RWPE2 (cell line): ENCODE data around the gene RTN4R.

Source experiments
- ATAC-seq: fragments of 200-7000 bp; cut with Tn5 transposase; 3 replicates; pipeline ENCODE4 v1.9.1; 2021; ENCODE audit warnings: low read depth
- DNase-seq: peaks from one replicate; pipeline ENCODE4 v3.0.0-alpha.2; 2020; ENCODE audit warnings: low spot score
- H3K27ac ChIP-seq: fragments of 450-650 bp; 2 replicates; pipeline ENCODE4 v1.5.1; 2017; ENCODE audit warnings: mild to moderate bottlenecking; ENCODE audit not compliant: poor library complexity, severe bottlenecking
- H3K27me3 ChIP-seq: fragments of 250-450 bp; sonication (Bioruptor Pico); 2 replicates; pipeline ENCODE4 v1.5.1; 2021; ENCODE audit warnings: mild to moderate bottlenecking, moderate library complexity; ENCODE audit not compliant: insufficient read depth, poor library complexity, severe bottlenecking
- H3K36me3 ChIP-seq: fragments of 250-450 bp; sonication (Bioruptor Pico); 2 replicates; pipeline ENCODE4 v1.5.1; 2020; ENCODE audit warnings: low read depth, mild to moderate bottlenecking, moderate library complexity
- H3K4me1 ChIP-seq: fragments of 250-450 bp; sonication (Bioruptor Pico); 2 replicates; pipeline ENCODE4 v1.5.1; 2021; ENCODE audit warnings: mild to moderate bottlenecking, moderate library complexity; ENCODE audit not compliant: insufficient read depth, poor library complexity, severe bottlenecking
- H3K4me3 ChIP-seq: fragments of 250-450 bp; sonication (Bioruptor Pico); 2 replicates; pipeline ENCODE4 v1.5.1; 2021; ENCODE audit warnings: mild to moderate bottlenecking, moderate library complexity; ENCODE audit not compliant: severe bottlenecking
- H3K9me3 ChIP-seq: fragments of 250-450 bp; sonication (Bioruptor Pico); 2 replicates; pipeline ENCODE4 v1.5.1; 2021; ENCODE audit warnings: mild to moderate bottlenecking, moderate library complexity; ENCODE audit not compliant: severe bottlenecking
- CTCF ChIP-seq: fragments of 450-650 bp; IDR thresholded peaks from one replicate; pipeline ENCODE4 v1.5.1; 2017; ENCODE audit warnings: mild to moderate bottlenecking, moderate library complexity; ENCODE audit not compliant: poor library complexity, severe bottlenecking

Gene RTN4R

GRCh38 chr22:20245577-20246367 lies 22.3 kb downstream of the RTN4R start:
- TF ChIP-seq CTCF, result no peak
- Histone ChIP-seq H3K4me1 (no peaks in the 10 kb centered on the region), H3K36me3 (peaks cover 9% of the 10 kb centered on the region; the same call in 1 of the 2 replicates), H3K9me3 (no peaks in the 10 kb centered on the region), H3K4me3 (no peak overlapping the region), H3K27ac (no peak overlapping the region), H3K27me3 (no peaks in the 10 kb centered on the region)
- DNase-seq (no peak), ATAC-seq (no peak)

GRCh38 chr22:20244691-20245576 lies 23.2 kb downstream of the RTN4R start:
- TF ChIP-seq CTCF, result no peak
- H3K4me1 ChIP-seq, result no peaks in the 10 kb centered on the region
- DNase-seq, result no peak

GRCh38 chr22:20244250-20244648 lies 23.9 kb downstream of the RTN4R start:
- H3K9me3 ChIP-seq, result no peaks in the 10 kb centered on the region
- H3K4me1 ChIP-seq, result no peaks in the 10 kb centered on the region
- no peak overlapping the region for H3K27ac ChIP-seq
- DNase-seq (no peak), ATAC-seq (no peak)
- no peak for TF ChIP-seq CTCF
- H3K36me3 ChIP-seq, result peaks cover 9% of the 10 kb centered on the region; the same call in 1 of the 2 replicates
- H3K27me3 ChIP-seq, result no peaks in the 10 kb centered on the region
- H3K4me3 ChIP-seq, result no peak overlapping the region

More at GRCh38 chr22:20244691-20245576, 23.2 kb downstream of the RTN4R start:
- Histone ChIP-seq H3K9me3 (no peaks in the 10 kb centered on the region), H3K27me3 (no peaks in the 10 kb centered on the region), H3K27ac (no peak overlapping the region), H3K4me3 (no peak overlapping the region), H3K36me3 (peaks cover 9% of the 10 kb centered on the region; the same call in 1 of the 2 replicates)
- ATAC-seq, result no peak

GRCh38 chr22:20243537-20244249 lies 24.4 kb downstream of the RTN4R start:
- Histone ChIP-seq H3K36me3 (peaks cover 9% of the 10 kb centered on the region; the same call in 1 of the 2 replicates), H3K9me3 (no peaks in the 10 kb centered on the region), H3K4me3 (no peak overlapping the region), H3K4me1 (no peaks in the 10 kb centered on the region), H3K27me3 (no peaks in the 10 kb centered on the region), H3K27ac (no peak overlapping the region)
- peak; percentile 85 for ATAC-seq
- no peak for TF ChIP-seq CTCF
- no peak for DNase-seq
